HG03045 (cell line): Measurements from ENCODE around the gene NOL4L.
"Not testable (repeated sequence)": the region's sequence is repeated elsewhere in the genome, so short reads cannot be mapped to it uniquely, and the experiment has no call there.

Experiments
- ATAC-seq: cut with Tn5 transposase; IDR thresholded peaks from one replicate; pipeline ENCODE4 v1.9.1; 2021; ENCODE audit warnings: mild to moderate bottlenecking, moderate library complexity; ENCODE audit not compliant: unreplicated experiment

Gene NOL4L

DNA sequence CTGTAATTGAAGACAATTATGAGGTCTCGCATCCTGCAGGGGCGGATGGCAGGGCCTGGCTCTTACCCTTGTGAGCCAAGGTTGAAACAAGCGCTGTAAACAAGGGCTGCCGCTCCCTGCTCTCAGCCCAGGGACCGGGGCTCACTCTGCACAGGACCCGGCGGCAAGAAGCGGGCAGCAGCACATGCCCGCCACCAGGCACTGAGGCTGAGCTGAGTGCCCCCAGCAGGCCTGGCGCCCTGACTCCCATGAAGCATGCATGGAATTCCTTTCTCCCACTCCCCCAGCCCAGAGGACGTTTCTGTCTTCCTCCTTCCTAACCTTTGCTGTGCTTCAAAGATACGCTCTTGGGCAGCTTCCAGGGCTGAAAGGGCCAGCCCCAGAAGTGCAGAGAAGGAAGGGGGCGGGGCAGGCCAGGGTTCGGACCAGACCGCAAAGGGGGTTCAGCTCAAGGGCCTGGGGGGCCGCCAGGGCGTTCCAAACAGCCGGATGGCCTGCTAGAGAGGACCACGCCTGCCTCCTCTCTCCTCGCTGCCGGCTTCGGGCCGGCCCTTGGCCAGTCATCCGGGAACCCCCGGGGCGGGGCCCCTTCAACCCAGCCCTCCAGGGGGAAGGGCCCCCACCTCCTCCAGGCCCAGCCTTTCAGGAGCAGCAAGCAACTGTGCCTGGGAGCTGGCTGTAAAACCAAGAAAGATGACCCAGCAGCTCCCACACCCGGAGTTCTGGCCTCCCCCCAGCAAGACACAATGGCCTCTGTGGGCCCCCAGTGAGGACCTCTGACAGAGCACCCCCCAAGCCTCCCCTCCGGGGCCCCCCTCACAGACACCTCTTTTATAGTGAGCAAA is 109.9 kb downstream of the NOL4L start:
- no peak for ATAC-seq

DNA sequence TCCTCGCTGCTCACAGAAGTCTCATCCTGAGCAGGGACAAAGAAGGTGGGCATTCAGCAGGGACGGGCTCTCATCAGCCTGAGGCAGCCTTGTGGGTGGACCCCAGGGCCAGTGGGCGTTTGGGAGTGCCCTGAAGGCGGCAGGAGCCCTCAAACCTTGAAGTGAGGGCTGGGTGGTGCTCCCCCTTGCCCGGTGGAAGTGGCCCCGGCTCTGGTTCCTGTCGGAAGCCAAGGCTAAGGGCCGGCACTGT is 110.5 kb downstream of the NOL4L start:
- no peak for ATAC-seq

DNA sequence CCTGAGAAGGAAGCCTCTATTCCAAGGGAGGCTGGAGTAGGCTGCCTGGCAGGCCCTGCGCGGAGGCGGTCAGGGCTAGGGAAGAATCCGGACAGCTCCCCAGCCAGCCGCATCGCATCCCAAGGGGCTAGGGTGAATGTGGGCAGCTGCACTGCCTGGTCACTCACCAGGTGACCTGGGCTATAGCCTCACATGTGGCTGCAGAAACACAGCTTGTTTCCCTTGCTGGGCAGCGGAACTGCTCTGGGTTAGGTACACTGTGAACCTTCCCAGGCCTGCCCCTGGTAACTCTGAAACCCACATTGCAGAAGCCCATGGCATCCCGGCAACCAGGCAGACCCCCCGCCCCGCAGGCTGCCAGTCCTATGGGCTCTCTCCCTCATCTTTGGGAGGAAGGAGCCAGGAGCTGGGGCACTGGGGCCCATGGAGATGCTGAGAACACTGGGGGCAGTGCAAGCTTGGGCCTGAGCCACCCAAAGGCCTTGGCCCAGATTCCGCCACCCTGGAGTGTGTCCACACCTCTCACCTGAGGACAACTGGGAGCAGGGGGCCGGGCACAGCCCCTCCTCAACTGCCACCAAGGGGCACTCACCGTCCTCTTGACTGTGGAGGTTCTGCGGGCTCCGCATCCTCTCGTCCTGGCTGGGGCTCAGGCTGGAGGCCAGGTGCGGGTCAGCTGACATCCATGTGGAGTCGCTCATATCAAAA is 111.0 kb downstream of the NOL4L start:
- no peak for ATAC-seq

DNA sequence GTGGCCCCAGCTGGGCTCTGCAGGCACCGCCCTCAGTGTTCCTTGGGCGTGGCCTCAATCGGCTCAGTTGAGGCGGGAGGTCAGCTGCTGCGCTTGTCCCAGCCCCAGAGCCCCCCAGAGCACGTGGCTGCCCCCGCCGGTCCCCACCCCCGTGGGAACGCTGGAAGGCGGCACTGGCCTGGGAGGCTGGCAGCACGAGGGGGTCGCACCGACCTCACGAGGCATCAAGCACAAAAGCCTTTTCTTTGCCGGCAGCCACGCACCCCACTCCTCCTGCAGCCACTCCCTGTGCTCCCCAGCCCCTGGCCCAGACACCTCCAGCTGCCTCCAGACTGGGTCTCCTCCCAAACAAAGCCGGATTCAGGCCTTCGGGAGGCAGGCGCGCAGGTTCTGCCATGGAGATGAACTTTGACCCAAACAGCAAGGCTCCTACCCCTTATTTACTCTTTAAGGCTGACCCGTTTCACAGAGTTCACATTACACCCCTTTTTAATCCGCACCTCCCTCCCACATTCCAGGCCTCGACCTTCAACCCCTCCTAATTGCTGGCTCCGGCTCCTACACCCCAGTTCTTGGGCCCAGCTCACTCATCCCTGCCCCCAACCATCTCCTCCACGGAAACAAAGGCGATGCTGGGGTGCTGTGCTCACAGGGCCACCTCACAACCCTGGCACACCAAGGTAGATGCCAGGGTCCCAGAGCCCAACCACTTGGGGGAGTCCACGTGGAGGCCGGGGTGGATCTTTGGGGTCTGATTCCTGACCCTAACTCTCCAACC is 111.7 kb downstream of the NOL4L start:
- no peak for ATAC-seq

DNA sequence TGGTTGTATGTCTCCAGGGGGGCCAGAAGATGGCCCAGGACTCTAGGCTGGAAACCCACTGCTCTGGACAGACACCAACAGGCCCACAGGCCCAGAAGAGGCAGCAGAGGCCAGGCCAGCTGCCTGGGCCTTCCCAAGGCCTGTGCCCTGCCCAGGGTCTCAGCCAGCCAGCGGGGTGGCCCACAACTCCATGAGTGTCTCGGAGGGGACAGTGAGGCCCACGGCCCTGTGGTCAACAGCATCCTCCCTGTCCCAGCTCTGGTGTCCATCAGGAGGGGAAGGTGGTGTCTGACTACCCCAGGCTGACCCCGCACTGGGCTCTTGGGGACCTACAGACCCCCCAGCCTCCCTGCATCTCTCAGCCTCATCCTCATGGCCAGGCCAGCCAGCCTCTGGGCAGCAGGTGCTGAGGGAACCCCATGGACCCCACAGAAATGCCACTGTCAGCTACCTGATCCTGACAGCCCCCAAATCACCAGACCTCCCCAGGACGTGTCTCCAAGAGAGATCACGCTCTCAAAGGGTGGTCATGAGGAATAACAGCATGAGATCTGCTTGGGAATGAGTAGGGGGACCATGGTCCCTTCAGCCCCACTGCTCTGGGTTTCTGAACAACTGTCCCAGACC is 112.4 kb downstream of the NOL4L start:
- no peak for ATAC-seq

DNA sequence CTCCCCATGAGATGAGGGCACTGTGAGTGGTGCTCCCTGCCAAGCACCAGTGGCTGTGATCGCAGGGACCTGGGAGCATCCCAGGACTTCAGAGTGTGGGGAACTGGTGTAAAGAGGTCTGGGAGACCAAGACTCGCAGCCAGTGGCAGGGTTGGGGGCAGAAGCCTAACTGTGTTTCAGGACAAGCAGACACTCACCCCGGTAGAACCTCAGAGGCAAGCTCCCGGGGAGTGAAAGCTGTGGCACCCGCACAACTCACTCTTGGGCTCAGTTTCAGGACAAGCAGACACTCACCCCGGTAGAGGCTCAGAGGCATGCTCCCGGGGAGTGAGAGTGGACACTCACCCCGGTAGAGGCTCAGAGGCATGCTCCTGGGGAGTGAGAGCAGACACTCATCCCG is 114.2 kb downstream of the NOL4L start:
- no peak for ATAC-seq

DNA sequence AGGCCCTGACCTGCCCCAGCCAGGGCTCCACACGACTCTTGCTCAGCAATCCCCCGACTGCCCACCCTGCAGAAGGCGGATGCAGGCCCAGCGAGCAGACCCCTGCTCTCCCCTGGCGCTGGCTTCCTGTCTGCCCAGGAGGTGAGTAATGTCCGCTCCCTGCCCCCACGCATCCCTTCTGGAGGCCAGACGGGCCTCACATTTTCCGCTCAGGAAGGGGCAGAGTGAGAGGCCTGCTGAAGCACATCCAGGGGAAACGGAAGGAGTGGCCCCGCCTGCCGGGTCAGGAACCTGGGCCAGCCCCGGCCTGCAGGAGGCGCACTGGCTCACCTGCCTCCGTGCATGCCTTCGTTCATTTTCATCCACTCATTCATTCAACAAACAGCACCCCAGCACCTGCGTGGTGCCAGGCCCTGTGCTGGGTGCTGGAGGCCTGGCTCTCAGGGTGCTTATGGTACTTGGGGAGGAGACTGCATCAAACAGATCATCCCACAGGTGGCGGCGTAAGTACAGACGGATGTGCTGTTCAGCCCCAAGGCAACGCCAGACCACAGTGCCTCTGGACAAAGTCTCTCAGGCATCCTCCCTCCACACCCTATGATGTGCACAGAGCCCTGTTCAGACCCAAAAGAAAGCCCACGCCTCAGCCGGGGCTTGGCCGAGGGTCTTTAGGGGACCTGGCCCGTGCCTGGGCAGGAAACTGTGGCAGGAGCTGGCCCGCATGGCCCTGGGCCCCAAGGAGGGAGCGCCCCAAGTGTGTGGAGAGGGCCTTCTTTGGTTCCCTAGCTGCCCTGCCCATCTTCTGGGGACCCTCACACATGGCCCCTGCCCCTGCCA is 114.9 kb downstream of the NOL4L start:
- no peak for ATAC-seq

DNA sequence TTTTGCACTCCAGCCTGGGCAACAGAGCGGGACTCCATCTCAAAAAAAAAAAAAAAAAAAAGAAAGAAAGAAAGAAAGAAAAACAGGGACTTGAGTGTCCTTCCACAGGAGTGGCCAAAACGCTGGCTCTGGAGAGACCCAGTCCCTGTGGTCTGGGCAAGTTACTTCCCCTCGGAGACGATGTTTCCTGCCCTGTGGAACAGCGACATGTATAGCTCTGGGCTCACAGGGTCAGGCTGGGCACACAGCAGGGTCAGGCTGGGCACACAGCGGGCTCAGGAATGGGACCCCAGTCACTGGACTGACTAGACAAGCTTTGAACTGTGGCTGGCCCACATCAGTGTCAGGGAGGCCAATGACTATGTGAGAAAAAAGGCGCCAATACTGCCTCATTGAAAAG is 116.3 kb downstream of the NOL4L start:
- ATAC-seq, result no peak

DNA sequence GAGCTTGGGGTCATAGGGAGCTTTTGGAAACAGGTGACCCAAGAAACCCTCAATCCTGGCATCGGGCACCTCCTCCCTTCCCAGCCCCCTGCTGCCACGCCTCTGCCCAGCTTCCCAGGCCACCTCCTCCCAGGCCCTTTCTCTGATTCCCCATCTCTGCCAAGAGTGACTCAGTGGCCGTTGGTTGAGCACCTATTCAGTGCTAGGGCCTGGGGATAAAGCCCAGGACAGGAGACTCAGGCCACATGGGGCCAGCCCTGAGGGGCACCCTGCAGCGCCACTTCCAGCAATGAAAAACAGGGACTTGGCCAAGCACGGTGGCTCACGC is 116.9 kb downstream of the NOL4L start:
- ATAC-seq, result no peak

DNA sequence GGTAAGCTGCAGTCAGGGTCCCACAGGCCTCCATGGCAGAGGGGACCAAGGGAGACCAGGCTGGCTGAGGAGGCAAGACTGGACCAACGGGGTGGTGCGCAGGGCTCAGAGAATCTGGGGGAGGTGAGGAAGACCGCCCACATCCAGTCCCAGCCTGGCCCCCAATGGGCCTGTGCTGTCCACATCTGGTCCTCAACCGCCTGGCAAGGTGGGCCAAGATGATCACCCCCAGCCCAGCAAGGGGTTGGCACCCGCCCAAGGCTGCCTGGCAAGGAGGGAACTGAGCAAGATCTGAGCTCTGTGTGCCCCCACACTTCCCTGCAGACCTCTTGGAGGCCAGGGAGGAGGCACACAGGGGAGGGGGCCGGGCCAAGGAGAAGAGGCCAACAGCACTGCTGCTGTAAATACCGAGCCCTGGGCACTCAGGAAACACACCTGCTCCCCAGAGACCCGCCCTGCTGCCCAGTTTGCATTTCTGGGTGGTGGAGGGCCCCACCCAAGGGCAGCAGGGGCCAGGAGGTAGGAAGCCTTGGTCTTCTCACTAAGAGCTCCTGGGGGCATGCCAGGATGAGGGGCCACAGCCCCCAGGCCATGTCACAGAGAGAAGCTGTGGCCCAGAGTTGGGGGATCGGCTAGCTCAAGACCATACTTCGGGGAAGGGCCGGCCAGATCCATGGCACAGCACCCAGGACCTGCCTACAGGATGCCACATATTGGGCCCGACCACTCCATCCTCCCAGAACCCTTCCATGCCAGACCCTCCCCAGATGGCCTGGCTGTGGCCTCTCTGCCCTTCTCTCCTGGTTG is 117.4 kb downstream of the NOL4L start:
- ATAC-seq, result no peak

DNA sequence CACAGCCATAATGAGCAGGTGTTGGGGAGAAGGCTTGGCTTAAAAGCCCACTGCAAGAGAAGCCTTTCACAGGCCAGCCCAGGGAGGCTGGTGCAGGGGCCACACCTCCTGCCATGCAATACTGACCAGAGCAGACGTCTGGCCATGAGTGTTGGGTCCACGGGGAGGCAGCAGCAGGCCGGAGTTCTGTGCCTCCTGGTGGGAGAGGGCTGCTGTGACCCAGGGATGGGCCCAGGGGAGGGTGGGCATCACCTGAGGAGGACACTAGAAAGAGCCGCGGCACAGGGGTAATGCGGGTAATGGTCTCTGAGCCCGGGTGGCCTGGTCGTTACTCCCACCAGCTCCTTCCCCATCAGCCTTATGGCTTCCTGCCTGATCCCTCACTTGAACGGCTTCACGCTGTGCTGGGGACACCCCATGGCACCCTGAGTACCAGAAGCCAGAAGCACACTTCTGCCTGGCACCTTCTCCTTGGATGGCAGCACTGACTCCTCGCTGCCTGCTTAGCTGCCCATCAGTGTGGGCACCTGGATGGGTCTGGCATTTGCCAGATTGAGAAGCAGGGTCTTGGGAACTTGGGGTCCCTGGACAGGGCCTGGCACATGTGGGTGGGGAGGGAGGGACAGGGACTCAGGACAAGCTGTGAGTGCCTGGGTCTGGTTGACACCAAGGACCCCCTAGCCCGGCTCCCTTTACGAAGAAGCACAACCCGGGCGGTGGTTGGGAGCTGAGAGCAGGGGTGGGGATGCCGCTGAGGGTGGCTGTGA is 118.2 kb downstream of the NOL4L start:
- no peak for ATAC-seq

DNA sequence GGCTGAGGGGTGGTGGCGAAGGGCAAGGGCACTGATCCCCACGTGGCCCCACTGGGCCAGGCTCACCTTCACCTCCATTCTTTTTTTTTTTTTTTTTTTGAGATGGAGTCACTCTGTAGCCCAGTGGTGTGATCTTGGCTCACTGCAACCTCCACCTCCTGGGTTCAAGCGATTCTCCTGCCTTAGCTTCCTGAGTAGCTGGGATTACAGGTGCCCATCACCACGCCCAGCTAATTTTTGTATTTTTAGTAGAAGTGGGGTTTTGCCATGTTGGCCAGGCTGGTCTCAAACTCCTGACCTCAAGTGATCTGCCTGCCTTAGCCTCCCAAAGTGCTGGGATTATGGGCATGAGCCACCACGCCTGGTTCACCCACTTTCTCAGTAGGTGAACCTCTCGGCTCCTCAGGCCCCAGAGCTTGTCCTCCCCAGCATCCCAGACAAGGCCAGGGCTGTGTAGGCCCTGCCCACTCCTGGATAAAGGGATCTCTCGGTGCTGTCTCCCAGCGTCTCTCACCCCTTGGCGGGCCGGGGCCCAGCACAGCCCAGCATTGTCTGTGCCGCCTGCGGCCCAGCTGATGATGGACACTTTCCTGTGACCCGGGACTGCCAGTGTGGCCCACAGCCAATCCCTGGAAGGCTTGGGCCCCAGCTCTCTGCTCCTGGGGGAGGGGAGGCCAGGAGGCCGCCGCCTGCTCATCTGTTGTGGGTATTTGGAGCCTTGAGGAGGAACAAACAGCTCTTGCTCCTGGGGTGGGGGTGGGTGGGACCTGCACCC is 119.0 kb downstream of the NOL4L start:
- not testable (repeated sequence) for ATAC-seq

DNA sequence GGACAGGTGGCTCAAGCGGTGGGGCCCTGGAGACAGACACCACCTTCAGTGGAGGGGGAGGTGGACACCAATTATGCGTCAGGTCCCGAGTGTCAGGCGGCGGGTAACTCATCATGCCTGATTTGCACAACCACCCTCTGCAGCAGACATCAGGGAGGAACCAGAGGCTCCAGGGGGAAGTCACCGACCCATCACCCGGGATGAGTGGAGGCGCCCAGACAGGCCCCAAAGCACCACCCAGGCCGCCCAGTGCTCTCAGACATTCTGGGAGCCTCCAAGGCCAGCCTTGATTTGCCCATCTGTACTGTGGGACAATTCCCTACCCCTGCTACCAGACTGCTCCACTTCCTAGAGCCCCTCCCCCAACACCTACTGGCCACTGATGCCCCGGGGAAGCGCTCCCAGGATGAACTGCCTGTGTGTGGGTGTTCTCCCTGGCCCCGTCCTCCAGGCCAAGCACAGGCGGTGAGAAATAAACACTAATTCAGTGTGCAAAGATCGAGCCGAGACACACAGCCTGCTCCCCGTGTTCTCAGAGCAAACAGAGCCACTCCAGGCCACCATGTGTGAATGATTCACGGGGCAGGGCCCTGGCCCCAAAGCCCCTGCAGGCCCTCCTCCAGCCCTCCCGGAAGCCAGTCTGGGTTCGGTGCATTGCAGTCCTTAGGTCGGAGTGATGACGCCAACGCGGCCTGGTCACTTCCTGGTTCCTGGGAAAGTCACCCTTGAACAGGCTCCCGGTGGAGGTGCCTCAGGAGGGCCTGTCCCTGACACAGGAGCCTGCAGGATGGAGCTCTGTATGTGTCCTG is 119.8 kb downstream of the NOL4L start:
- no peak for ATAC-seq

DNA sequence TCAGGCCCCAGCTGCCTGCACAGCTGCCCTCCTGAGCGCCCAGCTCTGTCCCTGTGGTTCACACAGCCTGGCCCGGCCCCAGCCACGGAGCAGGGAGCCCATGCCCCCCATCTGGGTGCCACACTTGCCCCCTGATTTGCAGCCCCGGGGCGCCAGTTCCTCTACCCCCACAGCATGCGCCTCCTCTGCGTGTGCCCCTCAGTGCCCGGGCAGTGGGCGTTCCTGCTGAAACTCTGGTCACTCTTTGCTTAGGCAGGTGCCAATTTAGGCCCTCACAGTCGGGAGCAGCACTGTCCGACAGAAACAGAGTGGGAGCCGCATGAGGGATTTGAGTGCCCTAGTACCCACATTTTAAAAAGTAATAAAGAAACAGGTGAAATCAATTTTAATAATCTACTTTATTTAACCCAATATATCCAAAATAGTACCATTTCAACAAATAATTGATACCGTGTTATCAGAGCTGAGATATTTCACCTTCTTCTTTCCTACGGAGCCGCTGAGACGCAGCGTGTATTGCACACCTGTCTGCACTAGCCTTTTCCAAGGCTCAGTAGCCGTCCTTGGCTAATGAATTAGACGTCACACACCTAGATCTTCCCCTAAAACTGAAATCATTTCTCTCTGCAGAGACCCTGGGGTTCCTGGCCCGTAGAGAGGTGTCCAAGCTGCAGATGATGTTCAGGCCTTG is 120.6 kb downstream of the NOL4L start:
- ATAC-seq, result no peak

DNA sequence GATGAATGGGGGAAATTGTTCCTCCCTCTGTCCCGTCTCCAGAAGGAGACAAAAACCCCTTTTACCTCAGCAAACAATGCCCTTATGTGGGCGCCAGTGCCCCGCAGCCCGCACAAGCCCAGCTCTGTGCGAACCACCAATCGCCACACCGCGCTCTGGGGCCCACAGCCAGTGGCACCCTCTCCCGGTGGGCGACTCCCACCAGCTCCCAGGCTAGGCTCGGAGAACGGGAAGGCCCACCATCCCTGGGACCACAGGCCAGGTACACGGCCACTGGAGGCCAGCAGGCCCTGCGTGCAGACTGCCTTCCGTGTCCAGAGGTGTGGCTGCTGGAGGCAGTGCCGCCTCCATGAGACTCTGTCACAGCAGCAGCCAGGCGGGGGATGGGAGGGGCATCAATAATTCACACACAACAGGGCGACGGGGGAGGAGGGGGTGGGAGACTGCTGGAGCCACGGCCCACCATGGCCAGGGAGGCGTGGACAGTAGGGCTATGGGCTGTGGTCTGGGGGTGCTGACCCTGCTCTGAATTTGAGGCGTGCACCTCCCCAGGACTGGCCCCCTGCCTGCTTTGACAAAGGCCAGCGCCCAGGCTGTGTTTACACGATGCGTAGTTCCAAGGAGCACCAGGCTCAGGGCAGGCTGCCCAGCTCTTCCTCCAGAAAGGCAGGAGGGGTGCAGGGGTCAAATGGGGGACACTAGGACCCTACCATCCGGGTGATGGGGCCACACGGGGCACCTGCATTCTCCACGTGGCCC is 121.3 kb downstream of the NOL4L start:
- ATAC-seq, result no peak

DNA sequence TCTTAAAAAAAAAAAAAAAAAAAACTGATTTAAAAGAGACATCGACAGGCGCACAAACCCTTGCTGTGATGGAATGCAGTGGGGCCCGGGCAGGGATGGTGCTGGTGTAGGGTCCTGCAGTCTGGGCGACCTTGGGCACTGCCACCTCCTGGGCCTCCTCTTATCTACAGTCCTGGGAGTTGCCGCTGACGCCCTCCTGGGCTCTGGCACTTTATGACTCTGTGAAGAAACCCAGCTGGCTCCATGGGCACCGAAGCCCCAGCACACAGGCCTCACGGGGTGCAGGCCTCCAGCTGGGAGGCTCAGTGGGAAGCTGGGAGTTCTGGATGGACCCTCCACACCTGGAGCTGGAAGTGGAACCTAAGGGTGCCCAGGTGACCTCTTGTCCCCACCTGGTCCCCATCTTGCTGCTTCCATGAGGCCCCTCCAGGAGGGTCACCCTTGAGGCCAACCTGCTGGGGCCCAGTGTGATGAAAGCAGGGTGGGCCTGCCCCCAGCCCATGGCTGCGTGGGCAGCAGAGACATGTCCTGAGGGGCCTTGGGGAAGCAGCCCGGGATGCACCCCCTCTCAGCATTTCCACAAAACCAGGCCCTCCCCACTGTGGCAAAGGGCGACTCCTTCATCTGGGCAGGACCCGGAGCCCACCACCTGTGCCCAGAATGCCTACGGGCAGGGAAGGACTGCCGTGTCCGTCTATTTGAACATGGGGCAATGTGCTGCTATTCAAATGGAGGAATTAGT is 122.1 kb downstream of the NOL4L start:
- ATAC-seq, result no peak
